HepG2 (cell line): ENCODE data around the gene SPG7. TPM values are rescaled to one million over a fixed set of nuclear protein-coding genes. Genes with fewer than 3 reads are reported as not detected.

Source experiments
- ETV6 ChIP-seq: sonication (generic); formaldehyde crosslinking; conservative IDR thresholded peaks from 2 replicates; pipeline ENCODE4 v1.4.0; 2020; ENCODE audit warnings: missing genetic modification reagents
- IKZF1 ChIP-seq: fragments of 450-650 bp; IDR thresholded peaks from 2 replicates; pipeline ENCODE4 v1.7.1; 2016
- ISL2 ChIP-seq: sonication (generic); formaldehyde crosslinking; IDR thresholded peaks from 2 replicates; pipeline ENCODE4 v1.5.0; 2020; ENCODE audit warnings: missing genetic modification reagents
- POGZ ChIP-seq: sonication (generic); formaldehyde crosslinking; IDR thresholded peaks from 2 replicates; pipeline ENCODE4 v1.4.0; 2020; ENCODE audit warnings: mild to moderate bottlenecking, missing genetic modification reagents
- ZMYM4 ChIP-seq: sonication (generic); formaldehyde crosslinking; IDR thresholded peaks from 2 replicates; pipeline ENCODE4 v1.8.1; 2023; ENCODE audit warnings: mild to moderate bottlenecking, missing genetic modification reagents
- ZNF326 ChIP-seq: sonication (generic); formaldehyde crosslinking; IDR thresholded peaks from 2 replicates; pipeline ENCODE4 v1.4.0; 2020; ENCODE audit warnings: missing genetic modification reagents, borderline replicate concordance
- ZNF556 ChIP-seq: sonication (generic); formaldehyde crosslinking; IDR thresholded peaks from 2 replicates; pipeline ENCODE4 v1.4.0; 2020; ENCODE audit warnings: mild to moderate bottlenecking, missing genetic modification reagents, borderline replicate concordance
- ZNF646 ChIP-seq: sonication (generic); formaldehyde crosslinking; IDR thresholded peaks from 2 replicates; pipeline ENCODE4 v1.9.0; 2021; ENCODE audit warnings: mild to moderate bottlenecking, missing genetic modification reagents
- ZSCAN29 ChIP-seq: sonication (generic); formaldehyde crosslinking; conservative IDR thresholded peaks from 2 replicates; pipeline ENCODE4 v1.4.0; 2020; ENCODE audit warnings: mild to moderate bottlenecking, missing genetic modification reagents
- ZSCAN30 ChIP-seq: sonication (generic); formaldehyde crosslinking; IDR thresholded peaks from 2 replicates; pipeline ENCODE4 v1.5.0; 2020; ENCODE audit warnings: mild to moderate bottlenecking, missing genetic modification reagents
- ZUFSP ChIP-seq: sonication (generic); formaldehyde crosslinking; IDR thresholded peaks from 2 replicates; pipeline ENCODE4 v1.9.0; 2021; ENCODE audit warnings: missing genetic modification reagents, mild to moderate bottlenecking, borderline replicate concordance
- polyA plus RNA-seq, 8 experiments: library from polyadenylated mRNA; depleted of rRNA in 3 of 8; stranded (reverse) in 7 of 8; unstranded in 1 of 8; fragments of >200 nt; fragmentation: Illumina TruSeq in 4 of 8; extraction: Trizol in 4 of 8; gene quantifications; 2 replicates each; pipeline versions ENCODE4 v1.2.1 to v1.2.3, GENCODE V29; 2011 to 2016; ENCODE audit warnings: low read depth in 4 of 8, missing spikeins in 1 of 8, mixed read lengths in 1 of 8; ENCODE audit not compliant: insufficient read depth in 1 of 8
- total RNA-seq, 5 experiments: library from RNA; depleted of rRNA; stranded (reverse); fragments of >200 nt; fragmentation: Illumina TruSeq; extraction: Trizol; gene quantifications; 2 replicates each; pipeline ENCODE4 v1.2.3, GENCODE V29; 2016; ENCODE audit warnings: low read depth in 1 of 5
- TF ChIP-seq, protein P1 (sequence below): sonication (generic); formaldehyde crosslinking; IDR thresholded peaks from 2 replicates; pipeline ENCODE4 v1.4.0; 2020; ENCODE audit warnings: missing genetic modification reagents
- TF ChIP-seq, protein P2 (sequence below): sonication (generic); formaldehyde crosslinking; IDR thresholded peaks from 2 replicates; pipeline ENCODE4 v1.4.0; 2020; ENCODE audit warnings: missing genetic modification reagents, borderline replicate concordance

Gene SPG7
- total and polyA plus RNA-seq, 2 of the 13 experiments (the other 11 are each of a cell fraction or from before 2014, with no cell fraction given): 66.0 to 136 TPM

- TF ChIP-seq ZUFSP (CRISPR knock-in tag): no peak
- TF ChIP-seq ZNF646 (CRISPR knock-in tag): no peak
- TF ChIP-seq, protein P1, sequence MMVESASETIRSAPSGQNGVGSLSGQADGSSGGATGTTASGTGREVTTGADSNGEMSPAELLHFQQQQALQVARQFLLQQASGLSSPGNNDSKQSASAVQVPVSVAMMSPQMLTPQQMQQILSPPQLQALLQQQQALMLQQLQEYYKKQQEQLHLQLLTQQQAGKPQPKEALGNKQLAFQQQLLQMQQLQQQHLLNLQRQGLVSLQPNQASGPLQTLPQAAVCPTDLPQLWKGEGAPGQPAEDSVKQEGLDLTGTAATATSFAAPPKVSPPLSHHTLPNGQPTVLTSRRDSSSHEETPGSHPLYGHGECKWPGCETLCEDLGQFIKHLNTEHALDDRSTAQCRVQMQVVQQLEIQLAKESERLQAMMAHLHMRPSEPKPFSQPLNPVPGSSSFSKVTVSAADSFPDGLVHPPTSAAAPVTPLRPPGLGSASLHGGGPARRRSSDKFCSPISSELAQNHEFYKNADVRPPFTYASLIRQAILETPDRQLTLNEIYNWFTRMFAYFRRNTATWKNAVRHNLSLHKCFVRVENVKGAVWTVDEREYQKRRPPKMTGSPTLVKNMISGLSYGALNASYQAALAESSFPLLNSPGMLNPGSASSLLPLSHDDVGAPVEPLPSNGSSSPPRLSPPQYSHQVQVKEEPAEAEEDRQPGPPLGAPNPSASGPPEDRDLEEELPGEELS (CRISPR knock-in tag): peak; percentile 36; the same call in 1 of the 2 replicates
- TF ChIP-seq ZNF556 (CRISPR knock-in tag): peak; percentile 70; the same call in 1 of the 2 replicates
- TF ChIP-seq ZMYM4 (CRISPR knock-in tag): peak; percentile 55; the same call in 1 of the 2 replicates
- peak; percentile 35; the same call in 1 of the 2 replicates for TF ChIP-seq POGZ (CRISPR knock-in tag)
- TF ChIP-seq ISL2 (CRISPR knock-in tag): peak; percentile 81; the same call in 1 of the 2 replicates
- no peak for TF ChIP-seq ZSCAN29 (CRISPR knock-in tag)
- TF ChIP-seq IKZF1: no peak
- TF ChIP-seq ZNF326 (CRISPR knock-in tag): no peak
- TF ChIP-seq ZSCAN30: no peak
- TF ChIP-seq, protein P2, sequence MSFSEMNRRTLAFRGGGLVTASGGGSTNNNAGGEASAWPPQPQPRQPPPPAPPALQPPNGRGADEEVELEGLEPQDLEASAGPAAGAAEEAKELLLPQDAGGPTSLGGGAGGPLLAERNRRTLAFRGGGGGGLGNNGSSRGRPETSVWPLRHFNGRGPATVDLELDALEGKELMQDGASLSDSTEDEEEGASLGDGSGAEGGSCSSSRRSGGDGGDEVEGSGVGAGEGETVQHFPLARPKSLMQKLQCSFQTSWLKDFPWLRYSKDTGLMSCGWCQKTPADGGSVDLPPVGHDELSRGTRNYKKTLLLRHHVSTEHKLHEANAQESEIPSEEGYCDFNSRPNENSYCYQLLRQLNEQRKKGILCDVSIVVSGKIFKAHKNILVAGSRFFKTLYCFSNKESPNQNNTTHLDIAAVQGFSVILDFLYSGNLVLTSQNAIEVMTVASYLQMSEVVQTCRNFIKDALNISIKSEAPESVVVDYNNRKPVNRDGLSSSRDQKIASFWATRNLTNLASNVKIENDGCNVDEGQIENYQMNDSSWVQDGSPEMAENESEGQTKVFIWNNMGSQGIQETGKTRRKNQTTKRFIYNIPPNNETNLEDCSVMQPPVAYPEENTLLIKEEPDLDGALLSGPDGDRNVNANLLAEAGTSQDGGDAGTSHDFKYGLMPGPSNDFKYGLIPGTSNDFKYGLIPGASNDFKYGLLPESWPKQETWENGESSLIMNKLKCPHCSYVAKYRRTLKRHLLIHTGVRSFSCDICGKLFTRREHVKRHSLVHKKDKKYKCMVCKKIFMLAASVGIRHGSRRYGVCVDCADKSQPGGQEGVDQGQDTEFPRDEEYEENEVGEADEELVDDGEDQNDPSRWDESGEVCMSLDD (CRISPR knock-in tag): peak; percentile 94; the same call in 1 of the 2 replicates
- TF ChIP-seq ETV6 (CRISPR knock-in tag): peak; percentile 35
Measured at GRCh38 chr16:89507834-89508590, at the start of gene SPG7 (continued).
